GM12878 (cell line): ENCODE results near the gene CHRDL1. TPM values are rescaled to one million over a fixed set of nuclear protein-coding genes. Genes with fewer than 3 reads are reported as not detected.

Experiments used
- ATAC-seq: fragments of 200-7000 bp; cut with Tn5 transposase; 3 replicates; pipeline ENCODE4 v1.9.1; 2020; ENCODE audit warnings: mild to moderate bottlenecking, moderate library complexity
- BruUV-seq: library from RNA; stranded (reverse); fragments of 400-500 nt; replicated peaks from 2 replicates; lab custom pipeline; 2021; lab: Mats Ljungman, UMichigan
- CTCF ChIA-PET: fragments of 300-600 bp; sonication (Branson Sonifier 250); formaldehyde crosslinking; extraction: SDS; loops from one replicate; lab custom pipeline; 2021; ENCODE audit warnings: inconsistent platforms; lab: Yijun Ruan, JAX
- POLR2A ChIA-PET: fragments of 350-600 bp; formaldehyde crosslinking; extraction: SDS; loops from one replicate; lab custom pipeline; 2021; ENCODE audit warnings: inconsistent platforms; lab: Charles Lee
- RAD21 ChIA-PET: fragments of 300-600 bp; sonication (Branson Sonifier 250); formaldehyde crosslinking; loops from one replicate; lab custom pipeline; 2023; ENCODE audit warnings: antibody characterized with exemption; ENCODE audit not compliant: unreplicated experiment; lab: Charles Lee
- SMC1A ChIA-PET: fragments of 300-600 bp; sonication (Branson Sonifier 250); formaldehyde crosslinking; loops from one replicate; lab custom pipeline; 2023; ENCODE audit not compliant: unreplicated experiment, uncharacterized antibody; lab: Charles Lee
- DNase-seq: peaks from one replicate; pipeline ENCODE4 v3.0.0-alpha.2; 2011; ENCODE audit warnings: low read depth, low spot score
- FAIRE-seq: peaks from 3 replicates; lab custom pipeline; 2011; peaks lifted over from hg19 to GRCh38; lab: Jason Lieb, UNC
- H2AFZ ChIP-seq: 2 replicates; pipeline ENCODE4 v1.6.0; 2011; ENCODE audit warnings: low read depth, low read length, control low read depth; ENCODE audit not compliant: control insufficient read depth
- H3K27ac ChIP-seq: 2 replicates; pipeline ENCODE4 v1.5.1; 2011; ENCODE audit warnings: control low read depth; ENCODE audit not compliant: control insufficient read depth, insufficient read depth
- H3K27me3 ChIP-seq, 2 experiments: replicated peaks in 1 of 2; 2 replicates each; pipeline versions ENCODE4 v1.6.0 to v1.6.1; 2011; ENCODE audit warnings: low read length in 1 of 2; ENCODE audit not compliant: control insufficient read depth in 2 of 2, insufficient read depth in 2 of 2
- H3K36me3 ChIP-seq, 2 experiments: 2 replicates each; pipeline ENCODE4 v1.5.1; 2011; ENCODE audit warnings: low read length in 1 of 2; ENCODE audit not compliant: control insufficient read depth in 2 of 2, insufficient read depth in 2 of 2
- H3K4me1 ChIP-seq: 2 replicates; pipeline ENCODE4 v1.6.1; 2011; ENCODE audit warnings: mild to moderate bottlenecking, low read length, moderate library complexity, mixed read lengths; ENCODE audit not compliant: control insufficient read depth, insufficient read depth
- H3K4me2 ChIP-seq: 2 replicates; pipeline ENCODE4 v1.6.0; 2011; ENCODE audit warnings: control low read depth; ENCODE audit not compliant: control insufficient read depth, insufficient read depth
- H3K4me3 ChIP-seq: fragments of 200-600 bp; sonication (generic); 2 replicates; pipeline ENCODE4 v1.5.1; 2016
- H3K79me2 ChIP-seq: 2 replicates; pipeline ENCODE4 v1.6.0; 2011; ENCODE audit warnings: low read length; ENCODE audit not compliant: control insufficient read depth, insufficient read depth
- H3K9ac ChIP-seq: 2 replicates; pipeline ENCODE4 v1.8.0; 2011; ENCODE audit warnings: low read length, control low read depth, mixed read lengths; ENCODE audit not compliant: control insufficient read depth, insufficient read depth
- H3K9me3 ChIP-seq: replicated peaks from 3 replicates; pipeline ENCODE4 v1.5.1; 2011; ENCODE audit warnings: mild to moderate bottlenecking, low read length; ENCODE audit not compliant: control insufficient read depth, insufficient read depth
- H4K20me1 ChIP-seq: 2 replicates; pipeline ENCODE4 v1.6.0; 2011; ENCODE audit not compliant: control insufficient read depth, insufficient read depth
- ATF7 ChIP-seq: fragments of 450-650 bp; IDR thresholded peaks from 2 replicates; pipeline ENCODE4 v1.6.1; 2016; ENCODE audit warnings: low read depth, mild to moderate bottlenecking
- BHLHE40 ChIP-seq, 2 experiments: fragments of 450-650 bp in 1 of 2; IDR thresholded peaks; 2 replicates each; pipeline ENCODE4 v1.6.1; 2011 to 2017; ENCODE audit warnings: low read depth in 2 of 2, borderline replicate concordance in 1 of 2, improper control_type of control experiment in 1 of 2, low read length in 1 of 2, mild to moderate bottlenecking in 1 of 2
- CUX1 ChIP-seq: IDR thresholded peaks from 2 replicates; pipeline ENCODE4 v1.6.1; 2012; ENCODE audit warnings: improper control_type of control experiment, low read depth, low read length; ENCODE audit not compliant: insufficient replicate concordance
- E4F1 ChIP-seq: fragments of 450-650 bp; IDR thresholded peaks from 2 replicates; pipeline ENCODE4 v1.6.1; 2018; ENCODE audit warnings: borderline replicate concordance, mild to moderate bottlenecking; ENCODE audit not compliant: partially characterized antibody
- FOS ChIP-seq: IDR thresholded peaks from 3 replicates; pipeline ENCODE4 v1.6.1; 2011; ENCODE audit warnings: borderline replicate concordance; ENCODE audit not compliant: insufficient read length; ENCODE audit errors: extremely low read depth
- HDAC6 ChIP-seq: fragments of 200-600 bp; sonication (generic); IDR thresholded peaks from one replicate; pipeline ENCODE4 v1.8.0; 2017; ENCODE audit warnings: antibody characterized with exemption; ENCODE audit not compliant: unreplicated experiment
- POLR2A ChIP-seq: IDR thresholded peaks from 2 replicates; pipeline ENCODE4 v1.6.1; 2011; ENCODE audit warnings: low read depth, mild to moderate bottlenecking, low read length
- RAD21 ChIP-seq: IDR thresholded peaks from 2 replicates; pipeline ENCODE4 v1.6.1; 2011; ENCODE audit warnings: mild to moderate bottlenecking, low read depth, low read length, moderate library complexity; ENCODE audit not compliant: insufficient read depth
- SIX5 ChIP-seq: IDR thresholded peaks from 2 replicates; pipeline ENCODE4 v1.6.1; 2011; ENCODE audit warnings: mild to moderate bottlenecking, low read depth, low read length, moderate library complexity; ENCODE audit not compliant: severe bottlenecking
- SMAD1 ChIP-seq: fragments of 450-650 bp; IDR thresholded peaks from 2 replicates; pipeline ENCODE4 v1.6.1; 2018; ENCODE audit warnings: mild to moderate bottlenecking, low read depth; ENCODE audit not compliant: partially characterized antibody
- STAT3 ChIP-seq: IDR thresholded peaks from 2 replicates; pipeline ENCODE4 v1.6.1; 2011; ENCODE audit warnings: low read depth, low read length, improper control_type of control experiment
- WRNIP1 ChIP-seq: IDR thresholded peaks from 2 replicates; pipeline ENCODE4 v1.6.1; 2011; ENCODE audit warnings: low read depth, low read length, improper control_type of control experiment, borderline replicate concordance
- WGBS: methylation state at CpG from one replicate; pipeline ENCODE4 v1.1.6; 2016; ENCODE audit warnings: low lambda C conversion rate; ENCODE audit not compliant: insufficient replicate concordance, insufficient coverage; ENCODE audit errors: missing lambda C conversion rate; 5-methylcytosine and 5-hydroxymethylcytosine counted together
- in situ Hi-C: fragments of 300-500 bp; cut with MboI; formaldehyde crosslinking; loops from 9 replicates; pipeline ENCODE4 v1.14.3; 2018; ENCODE audit warnings: mixed read lengths
- intact Hi-C: fragments of 100-400 bp; cut with micrococcal nuclease; formaldehyde crosslinking; loops from one replicate; pipeline ENCODE4 v1.14.2; 2022; ENCODE audit not compliant: unreplicated experiment
- polyA plus RNA-seq, 11 experiments: library from polyadenylated mRNA; depleted of rRNA in 4 of 11; unstranded in 6 of 11; stranded (reverse) in 5 of 11; fragments of >200 nt; fragmentation: Nextera tagmentation in 4 of 11; fragmentation: Illumina TruSeq in 1 of 11; extraction: Ambion mirVana in 4 of 11; extraction: Trizol in 1 of 11; gene quantifications; 1 replicate in 1 of 11; 2 replicates in 10 of 11; pipeline versions ENCODE4 v1.2.1 to v1.2.3, GENCODE V29; 2011 to 2016; ENCODE audit warnings: inconsistent platforms in 2 of 11, missing spikeins in 2 of 11, low read depth in 1 of 11
- total RNA-seq, 4 experiments: library from RNA; depleted of rRNA in 3 of 4; stranded (reverse); fragments of >200 nt in 3 of 4; fragmentation: Illumina TruSeq in 1 of 4; extraction: Trizol in 1 of 4; gene quantifications; 2 replicates each; pipeline versions ENCODE4 v1.2.1 to v1.2.3, GENCODE V29; 2013 to 2021
- TF ChIP-seq, protein P1 (sequence below): IDR thresholded peaks from 2 replicates; pipeline ENCODE4 v1.6.1; 2011; ENCODE audit warnings: low read depth, mild to moderate bottlenecking, low read length, moderate library complexity, borderline replicate concordance; ENCODE audit errors: extremely low read depth

CHRDL1 gene
- total and polyA plus RNA-seq, 10 of the 15 experiments (the other 5 are each of a cell fraction or from before 2014, with no cell fraction given) = 0.05 to 0.47 (median 0.25) TPM

DNA sequence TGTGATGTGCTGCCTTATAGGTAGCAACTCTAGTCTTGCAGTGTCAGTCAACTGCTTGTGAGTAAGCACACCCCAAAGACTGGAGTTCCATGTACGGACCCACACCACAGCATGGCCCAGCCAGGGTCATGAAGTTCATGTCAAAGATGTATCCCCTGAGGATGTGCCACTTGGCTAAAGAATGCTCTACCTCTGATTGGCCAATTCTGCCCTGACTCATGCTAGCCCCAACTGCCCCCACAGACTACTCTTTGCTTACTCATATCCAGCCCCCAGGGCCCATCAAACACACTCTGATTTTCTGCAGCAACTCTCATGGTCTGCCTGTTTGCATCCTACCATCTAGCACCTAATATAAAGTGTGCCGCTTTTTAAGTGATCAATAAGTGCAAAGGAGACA is 62.5 kb downstream of the CHRDL1 start (continued):
- TF ChIP-seq E4F1 = no peak
- TF ChIP-seq ATF7 = no peak
- TF ChIP-seq HDAC6 = no peak
- no peak for TF ChIP-seq RAD21
- no peak for TF ChIP-seq BHLHE40 (IDR thresholded peaks at IDR 0.05; ENCODE audit: borderline replicate concordance in 1 of 2, low read depth in 2 of 2, low read length in 1 of 2)
- no peak for TF ChIP-seq POLR2A
- TF ChIP-seq, protein P1, sequence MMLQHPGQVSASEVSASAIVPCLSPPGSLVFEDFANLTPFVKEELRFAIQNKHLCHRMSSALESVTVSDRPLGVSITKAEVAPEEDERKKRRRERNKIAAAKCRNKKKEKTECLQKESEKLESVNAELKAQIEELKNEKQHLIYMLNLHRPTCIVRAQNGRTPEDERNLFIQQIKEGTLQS = no peak
- TF ChIP-seq SIX5 = no peak
- no peak for TF ChIP-seq FOS
- TF ChIP-seq WRNIP1 = no peak

DNA sequence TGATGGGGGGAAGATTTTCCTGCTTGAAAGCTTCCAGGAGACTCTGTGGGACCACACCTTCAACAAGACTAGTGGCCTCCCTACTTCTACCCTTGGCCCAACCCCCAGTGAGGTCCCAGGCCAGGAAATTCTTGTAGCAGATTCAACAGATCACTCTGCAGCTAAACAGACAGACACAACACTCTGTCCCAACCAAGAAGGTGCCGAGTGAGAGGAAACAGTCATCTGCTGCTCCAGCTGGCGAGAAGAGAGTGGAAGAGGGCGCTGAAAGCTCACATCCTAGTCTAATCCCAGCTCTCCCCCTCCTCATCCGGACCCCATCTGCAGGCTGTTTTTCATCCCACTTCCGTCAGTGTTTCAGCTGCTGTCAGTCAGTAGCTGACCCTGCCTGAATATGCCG is 63.4 kb downstream of the CHRDL1 start:
- Histone ChIP-seq H3K36me3 (no peaks in the 10 kb centered on the region), H3K9me3 (no peaks in the 10 kb centered on the region), H3K4me2 (no peak overlapping the region), H3K4me1 (no peaks in the 10 kb centered on the region), H2AFZ (no peak overlapping the region), H3K79me2 (no peaks in the 10 kb centered on the region), H3K27me3 (no peaks in the 10 kb centered on the region), H3K9ac (no peak overlapping the region), H3K27ac (no peak overlapping the region), H3K4me3 (no peak overlapping the region), H4K20me1 (no peaks in the 10 kb centered on the region)
- no peak for DNase-seq
- ChIA-PET CTCF (interaction anchor here (0.6 kb wide), 1 partner anchor 14 kb away, joined by 4 read pairs; no protein-coding TSS in a partner anchor), SMC1A (no interaction called here), RAD21 (no interaction called here), POLR2A (no interaction called here)
- intact Hi-C loops (no loop called here), in situ Hi-C loops (no loop called here)
- WGBS = 25% methylated on average over 6 of the region's 6 CpGs
- ATAC-seq = no peak
- FAIRE-seq = no peak
- BruUV-seq = no TSS peak
- TF ChIP-seq SMAD1 (no peak), STAT3 (no peak), CUX1 (no peak)
